Left ventricle myocardium inferior (tissue), 1 donor: Measurements from ENCODE around the gene PCDHAC2. TPM values are rescaled to one million over a fixed set of nuclear protein-coding genes. Genes with fewer than 3 reads are reported as not detected.

ENCODE experiments used
- DNase-seq: peaks from one replicate; pipeline ENCODE4 v3.0.0-alpha.2; 2020
- H3K27ac ChIP-seq: fragments of 200-600 bp; replicated peaks from 2 replicates; pipeline ENCODE4 v1.8.0; 2021
- H3K27me3 ChIP-seq: fragments of 200-600 bp; 2 replicates; pipeline ENCODE4 v1.8.0; 2021; ENCODE audit warnings: low read depth
- H3K36me3 ChIP-seq: fragments of 200-600 bp; 2 replicates; pipeline ENCODE4 v1.8.0; 2021
- H3K4me1 ChIP-seq: fragments of 200-600 bp; 2 replicates; pipeline ENCODE4 v1.8.0; 2021
- H3K4me3 ChIP-seq: fragments of 200-600 bp; 2 replicates; pipeline ENCODE4 v1.8.0; 2021; ENCODE audit warnings: mild to moderate bottlenecking, moderate library complexity
- H3K9me3 ChIP-seq: fragments of 200-600 bp; replicated peaks from 2 replicates; pipeline ENCODE4 v1.8.0; 2021
- CTCF ChIP-seq: fragments of 200-600 bp; IDR thresholded peaks from 2 replicates; pipeline ENCODE4 v1.8.0; 2021; ENCODE audit warnings: antibody characterized with exemption, mild to moderate bottlenecking, borderline replicate concordance
- intact Hi-C: fragments of 100-400 bp; cut with micrococcal nuclease; formaldehyde crosslinking; loops from one replicate; pipeline ENCODE4 v1.11.0; 2022
- total RNA-seq: library from RNA; stranded (reverse); fragmentation: NEBNext Ultra II Directional; extraction: Animal tissue kit (Norgen Biotek cat#: 25700); gene quantifications from one replicate; pipeline ENCODE4 v1.2.1, GENCODE V29; 2021
- donor health status: DM: no; HTN: yes; CAD: no; lungs with severe emphysema.

PCDHAC2 gene
- total RNA-seq, 1 donor from 2014 or later: 0.36 TPM

GRCh38 chr5:140988100-140988499 lies 21.8 kb downstream of the PCDHAC2 start:
- intact Hi-C loops: no loop called here
- no peak for DNase-seq
- no peaks in the 10 kb centered on the region for H3K4me1 ChIP-seq
- H3K4me3 ChIP-seq: no peak overlapping the region
- no peaks in the 10 kb centered on the region for H3K9me3 ChIP-seq
- no peaks in the 10 kb centered on the region for H3K36me3 ChIP-seq
- no peak overlapping the region for H3K27ac ChIP-seq
- peaks cover 63% of the 10 kb centered on the region for H3K27me3 ChIP-seq
- TF ChIP-seq CTCF: no peak

- no peak for DNase-seq
- Histone ChIP-seq H3K9me3 (no peaks in the 10 kb centered on the region), H3K27me3 (peaks cover 63% of the 10 kb centered on the region), H3K4me1 (no peaks in the 10 kb centered on the region), H3K4me3 (no peak overlapping the region), H3K27ac (no peak overlapping the region), H3K36me3 (no peaks in the 10 kb centered on the region)
- no peak for TF ChIP-seq CTCF
- intact Hi-C loops: no loop called here
Observed at GRCh38 chr5:140988608-140989007, 22.3 kb downstream of the PCDHAC2 start.

GRCh38 chr5:140989254-140990020 lies 23.2 kb downstream of the PCDHAC2 start:
- TF ChIP-seq CTCF: no peak
- Histone ChIP-seq H3K27me3 (peaks cover 63% of the 10 kb centered on the region), H3K36me3 (no peaks in the 10 kb centered on the region), H3K27ac (no peak overlapping the region), H3K9me3 (no peaks in the 10 kb centered on the region), H3K4me3 (no peak overlapping the region), H3K4me1 (no peaks in the 10 kb centered on the region)
- no peak for DNase-seq
- intact Hi-C loops: no loop called here

GRCh38 chr5:140992828-140993227 lies 26.6 kb downstream of the PCDHAC2 start:
- no peaks in the 10 kb centered on the region for H3K4me1 ChIP-seq
- H3K27me3 ChIP-seq: peaks cover 33% of the 10 kb centered on the region
- H3K9me3 ChIP-seq: no peaks in the 10 kb centered on the region
- no peaks in the 10 kb centered on the region for H3K36me3 ChIP-seq
- DNase-seq: no peak
- intact Hi-C loops: no loop called here
- no peak for TF ChIP-seq CTCF
- H3K4me3 ChIP-seq: no peak overlapping the region
- no peak overlapping the region for H3K27ac ChIP-seq

- peaks cover 32% of the 10 kb centered on the region for H3K27me3 ChIP-seq
- H3K36me3 ChIP-seq: no peaks in the 10 kb centered on the region
- TF ChIP-seq CTCF: no peak
- DNase-seq: no peak
- H3K4me3 ChIP-seq: no peak overlapping the region
- intact Hi-C loops: no loop called here
- no peaks in the 10 kb centered on the region for H3K4me1 ChIP-seq
- H3K9me3 ChIP-seq: no peaks in the 10 kb centered on the region
- H3K27ac ChIP-seq: no peak overlapping the region
Observed at GRCh38 chr5:140996060-140996459, 29.8 kb downstream of the PCDHAC2 start.
